ENCODE results near the gene AICDA.

- TF ChIP-seq CTCF (optimal IDR thresholded peaks at IDR 0.05 in 1 of 3, IDR thresholded peaks at IDR 0.05 in 1 of 3, conservative IDR thresholded peaks at IDR 0.05 in 1 of 3; ENCODE audit: extremely low read depth in 1 of 3, insufficient read depth in 2 of 3, low read length in 3 of 3) (no peak), EZH2 (IDR thresholded peaks at IDR 0.05; ENCODE audit: low read length) (no peak)
These were observed 40.2 kb downstream of the AICDA start for GRCh38 chr12:8572507-8572906.

Data from keratinocyte (primary cell).